ENCODE results near the gene THSD7B.
"Not testable (repeated sequence)": the region's sequence is repeated elsewhere in the genome, so short reads cannot be mapped to it uniquely, and the experiment has no call there.

The THSD7B gene
- 0 to 0.21 (median 0) reads per million in 9 experiments for total RNA-seq

DNA sequence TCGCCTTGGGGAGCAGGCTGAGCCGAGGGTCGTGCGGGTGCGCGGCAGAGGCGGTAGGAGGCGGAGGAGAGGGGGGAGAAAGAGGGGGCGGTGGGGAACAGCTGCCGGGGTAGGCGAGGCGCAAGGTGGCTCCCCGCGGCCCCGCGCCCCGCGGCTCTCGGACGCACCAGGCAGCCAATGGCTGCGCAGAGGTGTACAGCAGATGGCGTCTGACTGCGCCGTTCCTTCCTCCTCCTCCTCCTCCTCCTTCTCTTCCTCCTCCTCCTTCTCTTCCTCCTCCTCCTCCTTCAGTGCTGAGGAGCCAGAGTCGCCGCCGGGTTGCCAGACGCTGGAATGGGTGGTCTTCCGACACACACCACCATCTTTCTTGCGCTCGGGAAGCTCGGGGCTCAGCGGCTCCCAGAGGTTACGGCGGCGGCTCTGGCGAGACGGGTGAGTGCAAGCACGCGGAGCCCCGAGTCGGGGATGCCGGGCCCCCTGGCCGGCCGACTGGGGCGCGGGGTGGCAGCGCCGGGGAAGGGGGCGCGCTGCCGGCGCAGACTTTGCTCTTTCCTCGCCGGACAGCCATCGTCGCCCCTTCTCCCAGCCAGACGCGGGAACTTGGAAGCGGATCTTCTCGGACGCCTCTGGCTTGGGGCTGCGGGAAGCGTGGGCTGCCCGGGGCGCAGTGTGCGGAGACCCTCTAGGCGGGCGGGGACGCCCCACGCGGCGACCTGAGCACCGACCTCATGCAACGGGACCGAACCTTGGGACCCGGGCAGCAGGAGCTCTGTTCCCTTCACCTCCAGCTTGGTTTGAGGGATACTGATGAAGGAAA is at the start of gene THSD7B:
Gene THSD7B, plus strand, starts transcription at position 290 of the 817 bp plus-strand sequence. CDS start 116,634 bp downstream, outside the sequence.
- H3K9me3 Mint-ChIP-seq: peaks cover 0 to 5% of the 10 kb centered on the region in 2 donors
- DNase-seq (no peak), ATAC-seq (replicated peaks) (no peak)
- peaks cover 64 to 68% of the 10 kb centered on the region in 2 donors for H3K27me3 Mint-ChIP-seq
- H3K4me1 Mint-ChIP-seq (ENCODE audit: low read depth in 2 of 2): peaks cover 0 to 5% of the 10 kb centered on the region in 2 donors
- H3K36me3 Mint-ChIP-seq (ENCODE audit: insufficient read depth): no peaks in the 10 kb centered on the region
- no peak within 1 kb of the TSS for H3K27ac Mint-ChIP-seq
- peak within 1 kb of the TSS in 1 of 2 donors; percentile 44 for H3K4me3 Mint-ChIP-seq

- Mint-ChIP-seq H3K36me3 (ENCODE audit: insufficient read depth) (no peaks in the 10 kb centered on the region), H3K9me3 (peaks cover 0 to under 1% of the 10 kb centered on the region in 2 donors), H3K4me1 (ENCODE audit: low read depth in 2 of 2) (no peaks in the 10 kb centered on the region), H3K27me3 (no peaks in the 10 kb centered on the region), H3K4me3 (no peak overlapping the region), H3K27ac (no peak overlapping the region)
- no peak for ATAC-seq (replicated peaks)
- DNase-seq: no peak
Observed at GRCh38 chr2:136718273-136718672, 47.1 kb upstream of the THSD7B start.

GRCh38 chr2:136727973-136728699 is 37.2 kb upstream of the THSD7B start:
- H3K9me3 Mint-ChIP-seq: peaks cover 2 to 14% of the 10 kb centered on the region in 2 donors
- H3K4me3 Mint-ChIP-seq: no peak overlapping the region
- no peaks in the 10 kb centered on the region for H3K36me3 Mint-ChIP-seq (ENCODE audit: insufficient read depth)
- ATAC-seq (replicated peaks) (no peak), DNase-seq (no peak)
- no peak overlapping the region for H3K27ac Mint-ChIP-seq
- H3K4me1 Mint-ChIP-seq (ENCODE audit: low read depth in 2 of 2): no peaks in the 10 kb centered on the region
- no peaks in the 10 kb centered on the region for H3K27me3 Mint-ChIP-seq

DNA sequence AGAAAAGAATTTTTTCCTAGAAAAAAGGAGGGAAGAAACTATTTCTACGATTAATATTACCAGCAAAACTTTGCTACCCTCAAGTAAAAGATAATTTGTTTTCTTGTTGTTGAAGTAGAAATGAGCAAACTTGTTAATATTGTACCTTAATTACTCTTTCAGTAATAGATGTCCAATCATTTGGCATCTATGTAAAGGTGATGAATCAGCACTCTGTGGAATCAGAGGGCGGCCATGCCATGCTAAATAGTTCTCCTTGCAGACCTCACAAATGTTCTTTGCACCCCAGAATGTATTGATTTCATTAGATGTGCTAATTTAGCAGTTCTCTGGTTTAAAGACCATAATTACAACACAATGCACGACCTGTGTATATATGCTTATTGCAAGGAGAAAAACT is 29.1 kb upstream of the THSD7B start:
- Mint-ChIP-seq H3K27ac (no peak overlapping the region), H3K36me3 (ENCODE audit: insufficient read depth) (no peaks in the 10 kb centered on the region), H3K27me3 (peaks cover 0 to 19% of the 10 kb centered on the region in 2 donors), H3K9me3 (peaks cover 0 to 1% of the 10 kb centered on the region in 2 donors), H3K4me1 (ENCODE audit: low read depth in 2 of 2) (no peaks in the 10 kb centered on the region), H3K4me3 (no peak overlapping the region)
- DNase-seq: no peak
- ATAC-seq (replicated peaks): no peak

DNA sequence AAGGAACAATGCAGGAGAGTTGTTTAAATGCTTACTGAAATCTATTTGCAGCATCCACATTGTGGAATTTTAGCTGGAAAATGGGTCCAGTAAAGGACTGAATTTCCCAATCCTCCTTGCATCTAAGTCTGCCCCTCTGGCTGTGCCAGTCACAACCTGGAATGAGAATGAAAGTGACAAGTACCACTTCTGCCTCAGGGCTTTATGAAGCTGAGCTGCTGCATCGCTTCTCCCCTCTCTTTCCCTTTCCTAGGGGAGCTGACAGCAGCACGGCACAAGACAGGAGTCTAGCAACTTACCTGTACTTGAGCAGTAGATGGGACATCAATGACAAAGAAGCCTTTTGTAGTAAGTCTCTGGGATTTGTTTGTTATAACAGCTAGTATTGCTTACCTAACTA is 27.3 kb upstream of the THSD7B start:
- no peaks in the 10 kb centered on the region for H3K4me1 Mint-ChIP-seq (ENCODE audit: low read depth in 2 of 2)

GRCh38 chr2:136741471-136741870 is 23.9 kb upstream of the THSD7B start:
- Mint-ChIP-seq H3K4me3 (no peak overlapping the region), H3K27me3 (peaks cover 11 to 14% of the 10 kb centered on the region in 2 donors), H3K9me3 (no peaks in the 10 kb centered on the region), H3K36me3 (ENCODE audit: insufficient read depth) (no peaks in the 10 kb centered on the region), H3K27ac (no peak overlapping the region), H3K4me1 (ENCODE audit: low read depth in 2 of 2) (no peaks in the 10 kb centered on the region)
- DNase-seq: no peak
- ATAC-seq (replicated peaks): no peak

More for the DNA sequence above, 27.3 kb upstream of the THSD7B start:
- Mint-ChIP-seq H3K9me3 (peaks cover 0 to 1% of the 10 kb centered on the region in 2 donors), H3K36me3 (ENCODE audit: insufficient read depth) (no peaks in the 10 kb centered on the region), H3K27me3 (peaks cover 0 to 19% of the 10 kb centered on the region in 2 donors), H3K27ac (no peak overlapping the region), H3K4me3 (no peak overlapping the region)
- no peak for DNase-seq
- ATAC-seq (replicated peaks): no peak

- Mint-ChIP-seq H3K9me3 (no peaks in the 10 kb centered on the region), H3K27ac (no peak overlapping the region), H3K4me1 (ENCODE audit: low read depth in 2 of 2) (no peaks in the 10 kb centered on the region), H3K36me3 (ENCODE audit: insufficient read depth) (no peaks in the 10 kb centered on the region), H3K27me3 (peaks cover 4 to 6% of the 10 kb centered on the region in 2 donors), H3K4me3 (no peak overlapping the region)
- DNase-seq: no peak
- no peak for ATAC-seq (replicated peaks)
Observed at GRCh38 chr2:136750065-136750464, 15.3 kb upstream of the THSD7B start.

GRCh38 chr2:136751406-136751805 is 13.9 kb upstream of the THSD7B start:
- Mint-ChIP-seq H3K4me3 (no peak overlapping the region), H3K27me3 (peaks cover 6 to 12% of the 10 kb centered on the region in 2 donors), H3K9me3 (peaks cover 0 to 3% of the 10 kb centered on the region in 2 donors), H3K36me3 (ENCODE audit: insufficient read depth) (no peaks in the 10 kb centered on the region), H3K27ac (no peak overlapping the region), H3K4me1 (ENCODE audit: low read depth in 2 of 2) (no peaks in the 10 kb centered on the region)
- ATAC-seq (replicated peaks): no peak
- no peak for DNase-seq

GRCh38 chr2:136758504-136758903 is 6.8 kb upstream of the THSD7B start:
- H3K9me3 Mint-ChIP-seq: peaks cover 3 to 13% of the 10 kb centered on the region in 2 donors
- ATAC-seq (replicated peaks); H3K4me3 Mint-ChIP-seq: not testable (repeated sequence)

DNA sequence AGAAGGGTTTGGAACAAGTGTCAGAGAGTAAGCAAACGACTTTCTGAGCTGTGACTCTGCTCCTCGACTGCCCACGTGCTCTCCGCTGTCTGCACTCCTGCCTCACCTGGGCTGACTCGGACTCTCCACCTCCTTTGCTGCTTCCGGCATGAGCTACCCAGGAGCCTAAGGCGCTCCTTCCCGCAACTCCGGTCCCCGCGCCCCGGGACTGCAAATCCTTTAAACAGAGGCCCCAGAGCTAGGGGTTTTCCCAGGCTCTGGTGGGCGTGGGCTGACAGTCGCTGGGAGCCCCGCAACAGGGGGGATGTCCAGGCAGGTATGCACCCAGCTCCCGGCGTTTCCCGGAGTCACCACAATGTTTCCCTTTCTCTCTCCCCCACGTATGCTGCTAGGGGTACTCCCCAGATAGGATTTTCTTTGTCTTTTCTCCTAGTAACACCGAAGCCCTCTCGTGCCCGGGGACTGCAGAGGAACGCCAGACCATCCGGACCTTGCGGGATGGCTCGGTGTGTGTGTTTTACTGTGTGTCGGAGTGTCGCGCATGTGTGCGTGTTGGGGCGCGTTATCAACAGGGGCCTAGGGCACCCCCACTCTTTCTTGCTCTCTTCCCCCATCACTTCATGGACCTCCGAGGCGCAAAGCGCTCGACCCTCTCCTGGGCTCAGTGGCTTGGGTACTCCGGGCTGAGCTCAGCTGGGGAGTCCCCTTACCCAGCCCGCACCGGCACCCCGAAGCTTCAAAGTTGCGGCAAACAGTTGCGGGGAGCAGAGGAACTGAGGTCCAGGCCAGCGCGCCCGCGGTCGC is 691 bp upstream of the THSD7B start:
- Mint-ChIP-seq H3K9me3 (peaks cover 0 to 5% of the 10 kb centered on the region in 2 donors), H3K27ac (no peak overlapping the region), H3K4me3 (peak overlapping the region in 1 of 2 donors; percentile 44), H3K27me3 (peaks cover 64 to 68% of the 10 kb centered on the region in 2 donors), H3K4me1 (ENCODE audit: low read depth in 2 of 2) (peaks cover 0 to 5% of the 10 kb centered on the region in 2 donors), H3K36me3 (ENCODE audit: insufficient read depth) (no peaks in the 10 kb centered on the region)
- ATAC-seq (replicated peaks) (no peak), DNase-seq (no peak)

More at GRCh38 chr2:136758504-136758903, 6.8 kb upstream of the THSD7B start:
- H3K27me3 Mint-ChIP-seq: peaks cover 32 to 39% of the 10 kb centered on the region in 2 donors
- not testable (repeated sequence) for H3K36me3 Mint-ChIP-seq (ENCODE audit: insufficient read depth); H3K27ac Mint-ChIP-seq; DNase-seq; H3K4me1 Mint-ChIP-seq (ENCODE audit: low read depth in 2 of 2)

GRCh38 chr2:136766073-136766404 is 694 bp downstream of the THSD7B start:
- no peak overlapping the region for H3K27ac Mint-ChIP-seq
- peaks cover 0 to 5% of the 10 kb centered on the region in 2 donors for H3K9me3 Mint-ChIP-seq
- peaks cover 58 to 63% of the 10 kb centered on the region in 2 donors for H3K27me3 Mint-ChIP-seq
- H3K36me3 Mint-ChIP-seq (ENCODE audit: insufficient read depth): no peaks in the 10 kb centered on the region
- H3K4me1 Mint-ChIP-seq (ENCODE audit: low read depth in 2 of 2): peaks cover 0 to 5% of the 10 kb centered on the region in 2 donors
- DNase-seq (no peak), ATAC-seq (replicated peaks) (no peak)
- no peak overlapping the region for H3K4me3 Mint-ChIP-seq

- Mint-ChIP-seq H3K4me1 (ENCODE audit: low read depth in 2 of 2) (peaks cover 0 to 5% of the 10 kb centered on the region in 2 donors), H3K27ac (no peak overlapping the region), H3K9me3 (peaks cover 0 to 4% of the 10 kb centered on the region in 2 donors), H3K27me3 (peaks cover 48 to 54% of the 10 kb centered on the region in 2 donors), H3K36me3 (ENCODE audit: insufficient read depth) (no peaks in the 10 kb centered on the region), H3K4me3 (no peak overlapping the region)
- no peak for ATAC-seq (replicated peaks)
- DNase-seq: no peak
Observed at GRCh38 chr2:136767030-136767429, 1.7 kb downstream of the THSD7B start.

- H3K36me3 Mint-ChIP-seq (ENCODE audit: insufficient read depth): no peaks in the 10 kb centered on the region
- no peak overlapping the region for H3K4me3 Mint-ChIP-seq
- H3K4me1 Mint-ChIP-seq (ENCODE audit: low read depth in 2 of 2): no peaks in the 10 kb centered on the region
- DNase-seq: no peak
- no peaks in the 10 kb centered on the region for H3K9me3 Mint-ChIP-seq
- H3K27ac Mint-ChIP-seq: no peak overlapping the region
- ATAC-seq (replicated peaks): no peak
- H3K27me3 Mint-ChIP-seq: peaks cover 22 to 32% of the 10 kb centered on the region in 2 donors
Observed at GRCh38 chr2:136769871-136770270, 4.5 kb downstream of the THSD7B start.
